ENCODE measurements around the gene LCORL. TPM values are rescaled to one million over a fixed set of nuclear protein-coding genes. Genes with fewer than 3 reads are reported as not detected.
"Not testable (repeated sequence)": the region's sequence is repeated elsewhere in the genome, so short reads cannot be mapped to it uniquely, and the experiment has no call there.

The LCORL gene
- total and polyA plus RNA-seq, 2 donors (not counting 3 experiments of a cell fraction or from before 2014, with no cell fraction given): 2.8 to 23.9 TPM

DNA sequence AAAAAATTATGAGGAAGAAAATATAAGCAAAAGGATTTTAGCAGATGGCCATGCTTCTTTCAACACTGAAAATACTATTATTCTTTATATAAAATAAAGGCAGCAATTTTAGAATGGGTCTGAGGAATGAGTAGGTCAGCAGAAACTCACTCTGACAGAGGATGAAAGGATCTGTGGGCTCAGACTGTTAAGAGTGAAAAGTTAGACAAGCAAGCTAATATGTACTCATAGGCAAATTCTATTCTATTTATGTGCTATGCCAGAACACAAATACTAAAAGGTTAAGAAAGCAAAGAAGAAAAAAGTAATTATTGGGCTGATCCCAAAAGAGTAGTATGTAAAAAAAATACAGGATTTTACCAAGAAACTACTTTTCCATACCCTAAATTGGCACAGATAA, 13.9 kb downstream of the LCORL start:
- no TSS peak for BruUV-seq (replicated peaks)
- FAIRE-seq (no peak), DNase-seq (ENCODE audit: low read depth, low spot score) (no peak)
- no peak overlapping the region for H3K27ac ChIP-seq (ENCODE audit: insufficient read depth, low read depth, low read length)
- no peaks in the 10 kb centered on the region for H3K9me3 ChIP-seq (replicated peaks; ENCODE audit: control insufficient read depth, insufficient read depth, low read length)
- POLR2A ChIA-PET: no interaction called here
- CTCF ChIA-PET: no interaction called here
- dilution Hi-C loops (cut with MboI; ENCODE audit: extremely low pct_ligation_motif_present, low sequenced_read_pairs): no loop called here
- H3K4me2 ChIP-seq (ENCODE audit: insufficient read depth, low read length): no peak overlapping the region
- intact Hi-C loops (cut with micrococcal nuclease): no loop called here
- H3K36me3 ChIP-seq (ENCODE audit: control insufficient read depth in 2 of 2, extremely low read depth in 1 of 2, insufficient read depth in 2 of 2, low read length in 2 of 2): no peaks in the 10 kb centered on the region
- TF ChIP-seq JUN (IDR thresholded peaks at IDR 0.05; ENCODE audit: borderline replicate concordance, insufficient read depth, insufficient read length, low read depth) (no peak), POLR2A (IDR thresholded peaks at IDR 0.05; ENCODE audit: low read depth, low read length) (no peak), FOS (IDR thresholded peaks at IDR 0.05; ENCODE audit: borderline replicate concordance, insufficient read depth, low read length) (no peak), MYC (IDR thresholded peaks at IDR 0.05; ENCODE audit: low read depth, low read length) (no peak), POLR2AphosphoS5 (IDR thresholded peaks at IDR 0.05; ENCODE audit: insufficient read depth, low read depth, low read length) (no peak), GATA2 (IDR thresholded peaks at IDR 0.05; ENCODE audit: insufficient read depth, insufficient read length, low read depth, low read length) (no peak), EZH2 (IDR thresholded peaks at IDR 0.05; ENCODE audit: borderline replicate concordance, low read depth, low read length, severe bottlenecking) (no peak)
- TF ChIP-seq, protein P1, sequence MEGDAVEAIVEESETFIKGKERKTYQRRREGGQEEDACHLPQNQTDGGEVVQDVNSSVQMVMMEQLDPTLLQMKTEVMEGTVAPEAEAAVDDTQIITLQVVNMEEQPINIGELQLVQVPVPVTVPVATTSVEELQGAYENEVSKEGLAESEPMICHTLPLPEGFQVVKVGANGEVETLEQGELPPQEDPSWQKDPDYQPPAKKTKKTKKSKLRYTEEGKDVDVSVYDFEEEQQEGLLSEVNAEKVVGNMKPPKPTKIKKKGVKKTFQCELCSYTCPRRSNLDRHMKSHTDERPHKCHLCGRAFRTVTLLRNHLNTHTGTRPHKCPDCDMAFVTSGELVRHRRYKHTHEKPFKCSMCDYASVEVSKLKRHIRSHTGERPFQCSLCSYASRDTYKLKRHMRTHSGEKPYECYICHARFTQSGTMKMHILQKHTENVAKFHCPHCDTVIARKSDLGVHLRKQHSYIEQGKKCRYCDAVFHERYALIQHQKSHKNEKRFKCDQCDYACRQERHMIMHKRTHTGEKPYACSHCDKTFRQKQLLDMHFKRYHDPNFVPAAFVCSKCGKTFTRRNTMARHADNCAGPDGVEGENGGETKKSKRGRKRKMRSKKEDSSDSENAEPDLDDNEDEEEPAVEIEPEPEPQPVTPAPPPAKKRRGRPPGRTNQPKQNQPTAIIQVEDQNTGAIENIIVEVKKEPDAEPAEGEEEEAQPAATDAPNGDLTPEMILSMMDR (IDR thresholded peaks at IDR 0.05; ENCODE audit: extremely low read depth in 1 of 2, insufficient read depth in 1 of 2, low read depth in 1 of 2, low read length in 2 of 2): no peak
- TF ChIP-seq, protein P2, sequence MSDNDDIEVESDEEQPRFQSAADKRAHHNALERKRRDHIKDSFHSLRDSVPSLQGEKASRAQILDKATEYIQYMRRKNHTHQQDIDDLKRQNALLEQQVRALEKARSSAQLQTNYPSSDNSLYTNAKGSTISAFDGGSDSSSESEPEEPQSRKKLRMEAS (IDR thresholded peaks at IDR 0.05; ENCODE audit: insufficient read depth, insufficient read length): no peak
- H3K4me3 ChIP-seq (replicated peaks in 1 of 3; ENCODE audit: insufficient read depth in 1 of 3, low read depth in 1 of 3, low read length in 3 of 3): no peak overlapping the region
- H3K27me3 ChIP-seq (ENCODE audit: control insufficient read depth in 2 of 2, insufficient read depth in 2 of 2, low read length in 2 of 2): no peaks in the 10 kb centered on the region
- peaks cover 8% of the 10 kb centered on the region for H4K20me1 ChIP-seq (replicated peaks; ENCODE audit: control insufficient read depth, extremely low read depth, insufficient read depth, low read length)
- peaks cover 68% of the 10 kb centered on the region for H3K79me2 ChIP-seq (ENCODE audit: control insufficient read depth, insufficient read depth, low read length)
- H3K9ac ChIP-seq (replicated peaks; ENCODE audit: extremely low read depth, insufficient read depth, low read length): no peak overlapping the region
- no peaks in the 10 kb centered on the region for H3K4me1 ChIP-seq (ENCODE audit: control insufficient read depth, extremely low read depth, insufficient read depth, low read length)
- no peaks in the 10 kb centered on the region for H3K9me1 ChIP-seq (replicated peaks; ENCODE audit: control insufficient read depth, extremely low read depth, insufficient read depth, low read length)
- no peak overlapping the region for H2AFZ ChIP-seq (ENCODE audit: low read depth, low read length)

DNA sequence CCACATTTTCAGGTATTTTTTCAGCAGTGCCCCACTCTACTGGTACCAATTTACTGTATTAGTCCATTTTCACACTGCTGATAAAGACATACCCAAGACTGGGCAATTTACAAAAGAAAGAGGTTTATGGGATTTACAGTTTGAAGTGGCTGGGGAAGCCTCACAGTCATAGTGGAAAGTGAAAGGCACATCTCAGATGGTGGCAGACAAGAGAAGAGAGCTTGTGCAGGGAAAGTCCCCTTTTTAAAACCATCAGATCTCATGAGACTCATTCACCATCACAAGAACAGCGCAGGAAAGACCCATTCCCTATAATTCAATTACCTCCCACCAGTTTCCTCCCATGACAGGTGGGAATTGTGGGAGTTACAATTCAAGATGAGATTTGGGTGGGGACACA, 15.1 kb downstream of the LCORL start:
- dilution Hi-C loops (cut with MboI; ENCODE audit: extremely low pct_ligation_motif_present, low sequenced_read_pairs); H3K4me3 ChIP-seq (replicated peaks in 1 of 3; ENCODE audit: insufficient read depth in 1 of 3, low read depth in 1 of 3, low read length in 3 of 3): not testable (repeated sequence)

More for the DNA sequence above, 15.1 kb downstream of the LCORL start:
- H4K20me1 ChIP-seq (replicated peaks; ENCODE audit: control insufficient read depth, extremely low read depth, insufficient read depth, low read length); POLR2A ChIA-PET; H3K4me2 ChIP-seq (ENCODE audit: insufficient read depth, low read length); FAIRE-seq; intact Hi-C loops (cut with micrococcal nuclease); DNase-seq (ENCODE audit: low read depth, low spot score); H3K9ac ChIP-seq (replicated peaks; ENCODE audit: extremely low read depth, insufficient read depth, low read length); H2AFZ ChIP-seq (ENCODE audit: low read depth, low read length); H3K9me3 ChIP-seq (replicated peaks; ENCODE audit: control insufficient read depth, insufficient read depth, low read length); H3K27me3 ChIP-seq (ENCODE audit: control insufficient read depth in 2 of 2, insufficient read depth in 2 of 2, low read length in 2 of 2); H3K9me1 ChIP-seq (replicated peaks; ENCODE audit: control insufficient read depth, extremely low read depth, insufficient read depth, low read length); H3K27ac ChIP-seq (ENCODE audit: insufficient read depth, low read depth, low read length); CTCF ChIA-PET; BruUV-seq (replicated peaks); H3K4me1 ChIP-seq (ENCODE audit: control insufficient read depth, extremely low read depth, insufficient read depth, low read length); H3K36me3 ChIP-seq (ENCODE audit: control insufficient read depth in 2 of 2, extremely low read depth in 1 of 2, insufficient read depth in 2 of 2, low read length in 2 of 2): not testable (repeated sequence)
- peaks cover 64% of the 10 kb centered on the region for H3K79me2 ChIP-seq (ENCODE audit: control insufficient read depth, insufficient read depth, low read length)

All from endothelial cell of umbilical vein (primary cell).